Lung (tissue), 12 donors: ENCODE results near the gene BMERB1. TPM values are rescaled to one million over a fixed set of nuclear protein-coding genes. Genes with fewer than 3 reads are reported as not detected.
"Not testable (repeated sequence)": the region's sequence is repeated elsewhere in the genome, so short reads cannot be mapped to it uniquely, and the experiment has no call there.

Experiments
- ATAC-seq: fragments of 200-7000 bp; cut with Tn5 transposase; one replicate; pipeline ENCODE4 v1.9.1; 2020; ENCODE audit warnings: moderate number of reproducible peaks; ENCODE audit not compliant: insufficient read depth, low FRiP score
- DNase-seq, 3 donors: peaks; one replicate each; pipeline ENCODE4 v3.0.0-alpha.2; 2013 to 2017
- H3K27ac ChIP-seq, 2 donors: one replicate each; pipeline ENCODE4 v1.5.1; 2013; ENCODE audit warnings: mild to moderate bottlenecking in 2 of 2, moderate library complexity in 2 of 2, control low read depth in 1 of 2, inconsistent platforms in 1 of 2, low read depth in 1 of 2, low read length in 1 of 2
- H3K27me3 ChIP-seq, 3 donors: one replicate each; pipeline ENCODE4 v1.5.1; 2013; ENCODE audit warnings: low read length in 2 of 3; ENCODE audit not compliant: control insufficient read depth in 3 of 3, insufficient read depth in 3 of 3
- H3K36me3 ChIP-seq, 4 donors: one replicate each; pipeline ENCODE4 v1.5.1; 2013; ENCODE audit warnings: low read length in 4 of 4, mild to moderate bottlenecking in 1 of 4, moderate library complexity in 1 of 4; ENCODE audit not compliant: control insufficient read depth in 4 of 4, insufficient read depth in 4 of 4
- H3K4me1 ChIP-seq, 5 donors: one replicate each; pipeline ENCODE4 v1.5.1; 2013; ENCODE audit warnings: low read length in 5 of 5, mild to moderate bottlenecking in 2 of 5, moderate library complexity in 1 of 5; ENCODE audit not compliant: control insufficient read depth in 5 of 5, insufficient read depth in 5 of 5
- H3K4me3 ChIP-seq: one replicate; pipeline ENCODE4 v1.5.1; 2013; ENCODE audit warnings: mild to moderate bottlenecking, control low read depth, moderate library complexity
- H3K9ac ChIP-seq, 2 donors: one replicate each; pipeline ENCODE4 v1.5.1; 2013; ENCODE audit warnings: low read length in 2 of 2, control low read depth in 1 of 2; ENCODE audit not compliant: insufficient read depth in 1 of 2
- H3K9me3 ChIP-seq, 4 donors: one replicate each; pipeline ENCODE4 v1.5.1; 2013; ENCODE audit warnings: low read length in 3 of 4, mild to moderate bottlenecking in 1 of 4, moderate library complexity in 1 of 4; ENCODE audit not compliant: control insufficient read depth in 4 of 4, insufficient read depth in 3 of 4
- CTCF ChIP-seq: IDR thresholded peaks from 2 replicates; pipeline ENCODE4 v1.5.1; 2012; ENCODE audit warnings: mild to moderate bottlenecking; ENCODE audit errors: control extremely low read depth, extremely low read depth
- WGBS, 2 donors: extraction: QIAGEN DNeasy Blood & Tissue Kit; methylation state at CpG; one replicate each; pipeline ENCODE4 v1.1.7; 2013; 5-methylcytosine and 5-hydroxymethylcytosine counted together
- polyA plus RNA-seq, 2 donors: library from polyadenylated mRNA; stranded (reverse); fragments of 200-250 nt; gene quantifications; one replicate each; pipeline ENCODE4 v1.2.1, GENCODE V29; 2013
- total RNA-seq, 2 donors: library from RNA; depleted of rRNA in 1 of 2; stranded (reverse); fragments of >200 nt in 1 of 2; gene quantifications; one replicate each; pipeline ENCODE4 v1.2.1, GENCODE V29; 2014 to 2021
- donor health status: control.
- donor health status: control.
- donor health status: Bipolar disorder and iron deficiency.
- donor health status: healthy.
- donor health status: DM: yes; HTN: yes; CAD: no.

BMERB1 gene
- total and polyA plus RNA-seq, 4 donors, result 5.6 to 17.5 (median 7.9) TPM

- Histone ChIP-seq H3K9me3 (no peaks in the 10 kb centered on the region), H3K4me1 (peaks cover 0 to 15% (median 5%) of the 10 kb centered on the region in 5 donors), H3K9ac (no peak overlapping the region), H3K4me3 (no peak overlapping the region), H3K36me3 (peaks cover 0 to 7% (median 3%) of the 10 kb centered on the region in 4 donors), H3K27ac (no peak overlapping the region), H3K27me3 (no peaks in the 10 kb centered on the region)
- no peak for TF ChIP-seq CTCF
- ATAC-seq (no peak), DNase-seq (no peak)
- WGBS, 2 donors, result 95 to 98% methylated on average over 5 of the region's 5 CpGs
Measured at GRCh38 chr16:15567823-15568222, 133.4 kb downstream of the BMERB1 start.

GRCh38 chr16:15570666-15571065 is 136.3 kb downstream of the BMERB1 start:
- WGBS, 2 donors, result 91 to 95% methylated on average over 4 of the region's 4 CpGs
- H3K27ac ChIP-seq, H3K36me3 ChIP-seq, H3K9me3 ChIP-seq, H3K27me3 ChIP-seq, H3K4me3 ChIP-seq, DNase-seq, ATAC-seq, H3K9ac ChIP-seq: not testable (repeated sequence)
- H3K4me1 ChIP-seq, result peaks cover 0 to 18% (median 2%) of the 10 kb centered on the region in 5 donors

GRCh38 chr16:15571557-15571956 is 137.2 kb downstream of the BMERB1 start:
- Histone ChIP-seq H3K9ac (no peak overlapping the region), H3K27ac (no peak overlapping the region), H3K4me3 (no peak overlapping the region), H3K9me3 (no peaks in the 10 kb centered on the region), H3K4me1 (peaks cover 0 to 18% (median 4%) of the 10 kb centered on the region in 5 donors), H3K27me3 (no peaks in the 10 kb centered on the region), H3K36me3 (peaks cover 0 to 7% (median 3%) of the 10 kb centered on the region in 4 donors)
- DNase-seq (no peak), ATAC-seq (no peak)
- TF ChIP-seq CTCF, result no peak
- WGBS, 2 donors, result 33 to 76% methylated on average over 6 of the region's 6 CpGs

GRCh38 chr16:15572329-15573001 is 138.1 kb downstream of the BMERB1 start:
- H3K9me3 ChIP-seq, result no peaks in the 10 kb centered on the region
- DNase-seq (peak in 2 of 3 donors; percentile 67 to 83), ATAC-seq (peak; percentile 21)
- no peak overlapping the region for H3K27ac ChIP-seq
- H3K27me3 ChIP-seq, result no peaks in the 10 kb centered on the region
- H3K9ac ChIP-seq, result no peak overlapping the region
- peaks cover 0 to 18% (median 4%) of the 10 kb centered on the region in 5 donors for H3K4me1 ChIP-seq
- WGBS, 2 donors, result 49 to 58% methylated on average over 9 of the region's 9 CpGs
- peaks cover 0 to 8% (median 3%) of the 10 kb centered on the region in 4 donors for H3K36me3 ChIP-seq
- H3K4me3 ChIP-seq, result no peak overlapping the region
- TF ChIP-seq CTCF, result no peak
